Endodermal cell (in vitro differentiated cells): ENCODE results near the gene GDF9. TPM values are rescaled to one million over a fixed set of nuclear protein-coding genes. Genes with fewer than 3 reads are reported as not detected.

Experiments
- DNase-seq: peaks from one replicate; pipeline ENCODE4 v3.0.0-alpha.2; 2017
- H3K27ac ChIP-seq: 2 replicates; pipeline ENCODE4 v1.5.1; 2013; ENCODE audit warnings: mild to moderate bottlenecking, low read depth, low read length, moderate library complexity
- H3K27me3 ChIP-seq: 2 replicates; pipeline ENCODE4 v1.6.1; 2013; ENCODE audit warnings: mild to moderate bottlenecking, low read length, moderate library complexity; ENCODE audit not compliant: insufficient read depth, control insufficient read depth, poor library complexity, severe bottlenecking
- H3K36me3 ChIP-seq: 2 replicates; pipeline ENCODE4 v1.7.0; 2013; ENCODE audit warnings: mild to moderate bottlenecking, low read length, moderate library complexity; ENCODE audit not compliant: control insufficient read depth, insufficient read depth
- H3K4me1 ChIP-seq: one replicate; pipeline ENCODE4 v1.7.0; 2013; ENCODE audit warnings: low read length; ENCODE audit not compliant: control insufficient read depth, insufficient read depth
- H3K4me3 ChIP-seq: 2 replicates; pipeline ENCODE4 v1.5.1; 2013; ENCODE audit warnings: mild to moderate bottlenecking, low read length, moderate library complexity
- H3K9ac ChIP-seq: 2 replicates; pipeline ENCODE4 v1.6.1; 2013; ENCODE audit warnings: mild to moderate bottlenecking, low read length, moderate library complexity; ENCODE audit not compliant: poor library complexity, severe bottlenecking; ENCODE audit errors: extremely low read depth
- H3K9me3 ChIP-seq: 2 replicates; pipeline ENCODE4 v1.6.1; 2013; ENCODE audit warnings: mild to moderate bottlenecking, low read length, moderate library complexity; ENCODE audit not compliant: control insufficient read depth
- H3K27ac Mint-ChIP-seq: 2 replicates; pipeline ENCODE4 v1.8.0; 2020; ENCODE audit warnings: mixed read lengths
- H3K27me3 Mint-ChIP-seq: 2 replicates; pipeline ENCODE4 v1.8.0; 2021; ENCODE audit warnings: mild to moderate bottlenecking, mixed read lengths; ENCODE audit not compliant: insufficient read depth
- H3K36me3 Mint-ChIP-seq: 2 replicates; pipeline ENCODE4 v1.8.0; 2020; ENCODE audit warnings: low read depth, mixed read lengths
- H3K4me1 Mint-ChIP-seq: 2 replicates; pipeline ENCODE4 v1.8.0; 2020; ENCODE audit warnings: mixed read lengths
- H3K4me3 Mint-ChIP-seq: 2 replicates; pipeline ENCODE4 v1.8.0; 2020; ENCODE audit warnings: mild to moderate bottlenecking, moderate library complexity, mixed read lengths
- H3K9me3 Mint-ChIP-seq: 2 replicates; pipeline ENCODE4 v1.8.0; 2020; ENCODE audit warnings: mild to moderate bottlenecking, mixed read lengths
- WGBS, 2 experiments: methylation state at CpG; one replicate each; pipeline versions ENCODE4 v1.1.5 to v1.1.7; 2013; ENCODE audit warnings: missing lambda C conversion rate in 2 of 2, mixed read lengths in 1 of 2; ENCODE audit not compliant: insufficient coverage in 1 of 2, insufficient read length in 1 of 2; 5-methylcytosine and 5-hydroxymethylcytosine counted together
- total RNA-seq, 2 donors: library from RNA; stranded (reverse); fragmentation: NEBNext Ultra II Directional in 1 of 2; extraction: Animal tissue kit (Norgen Biotek cat#: 25700) in 1 of 2; gene quantifications; 2 replicates in 1 of 2; 3 replicates in 1 of 2; pipeline ENCODE4 v1.2.1, GENCODE V29; 2021
- TF ChIP-seq, protein P1 (sequence below): fragments of 200-600 bp; sonication (generic); conservative IDR thresholded peaks from 2 replicates; pipeline ENCODE4 v1.5.0; 2021; ENCODE audit warnings: antibody characterized with exemption, mild to moderate bottlenecking

The GDF9 gene
- total RNA-seq, 2 donors from 2014 or later = 0.26 to 0.33 TPM

DNA sequence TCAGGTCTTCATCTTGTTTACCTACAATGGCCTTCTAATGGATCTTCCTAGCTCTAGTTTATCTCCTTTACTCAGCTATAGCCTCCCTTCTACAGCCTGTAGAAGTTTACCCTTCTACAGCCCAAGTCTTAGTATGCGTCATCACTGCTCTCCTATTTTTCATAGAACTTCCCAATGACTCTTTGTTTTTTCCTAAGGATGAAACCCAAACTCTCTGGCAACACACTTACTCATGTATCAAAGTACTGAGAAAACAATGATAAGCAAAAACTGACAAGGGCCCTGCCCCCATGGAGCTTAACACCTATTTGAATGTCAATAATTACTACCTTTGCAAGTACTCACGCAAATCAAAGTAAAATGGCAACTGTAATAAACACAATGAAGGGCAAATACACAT is 40.9 kb upstream of the GDF9 start:
- no peak overlapping the region for H3K27ac ChIP-seq
- H3K4me1 Mint-ChIP-seq = peaks cover 9% of the 10 kb centered on the region
- TF ChIP-seq, protein P1, sequence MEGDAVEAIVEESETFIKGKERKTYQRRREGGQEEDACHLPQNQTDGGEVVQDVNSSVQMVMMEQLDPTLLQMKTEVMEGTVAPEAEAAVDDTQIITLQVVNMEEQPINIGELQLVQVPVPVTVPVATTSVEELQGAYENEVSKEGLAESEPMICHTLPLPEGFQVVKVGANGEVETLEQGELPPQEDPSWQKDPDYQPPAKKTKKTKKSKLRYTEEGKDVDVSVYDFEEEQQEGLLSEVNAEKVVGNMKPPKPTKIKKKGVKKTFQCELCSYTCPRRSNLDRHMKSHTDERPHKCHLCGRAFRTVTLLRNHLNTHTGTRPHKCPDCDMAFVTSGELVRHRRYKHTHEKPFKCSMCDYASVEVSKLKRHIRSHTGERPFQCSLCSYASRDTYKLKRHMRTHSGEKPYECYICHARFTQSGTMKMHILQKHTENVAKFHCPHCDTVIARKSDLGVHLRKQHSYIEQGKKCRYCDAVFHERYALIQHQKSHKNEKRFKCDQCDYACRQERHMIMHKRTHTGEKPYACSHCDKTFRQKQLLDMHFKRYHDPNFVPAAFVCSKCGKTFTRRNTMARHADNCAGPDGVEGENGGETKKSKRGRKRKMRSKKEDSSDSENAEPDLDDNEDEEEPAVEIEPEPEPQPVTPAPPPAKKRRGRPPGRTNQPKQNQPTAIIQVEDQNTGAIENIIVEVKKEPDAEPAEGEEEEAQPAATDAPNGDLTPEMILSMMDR = no peak
- H3K36me3 ChIP-seq = peaks cover 73% of the 10 kb centered on the region
- no peaks in the 10 kb centered on the region for H3K27me3 Mint-ChIP-seq
- H3K4me1 ChIP-seq = peaks cover 3% of the 10 kb centered on the region
- DNase-seq = no peak
- no peak overlapping the region for H3K27ac Mint-ChIP-seq
- peaks cover 36% of the 10 kb centered on the region for H3K36me3 Mint-ChIP-seq
- no peaks in the 10 kb centered on the region for H3K9me3 Mint-ChIP-seq
- no peak overlapping the region for H3K9ac ChIP-seq
- WGBS, 2 experiments = 86 to 100% methylated on average over 1 to 2 of the region's 2 CpGs
- no peaks in the 10 kb centered on the region for H3K9me3 ChIP-seq
- no peak overlapping the region for H3K4me3 ChIP-seq
- no peak overlapping the region for H3K4me3 Mint-ChIP-seq
- no peaks in the 10 kb centered on the region for H3K27me3 ChIP-seq

DNA sequence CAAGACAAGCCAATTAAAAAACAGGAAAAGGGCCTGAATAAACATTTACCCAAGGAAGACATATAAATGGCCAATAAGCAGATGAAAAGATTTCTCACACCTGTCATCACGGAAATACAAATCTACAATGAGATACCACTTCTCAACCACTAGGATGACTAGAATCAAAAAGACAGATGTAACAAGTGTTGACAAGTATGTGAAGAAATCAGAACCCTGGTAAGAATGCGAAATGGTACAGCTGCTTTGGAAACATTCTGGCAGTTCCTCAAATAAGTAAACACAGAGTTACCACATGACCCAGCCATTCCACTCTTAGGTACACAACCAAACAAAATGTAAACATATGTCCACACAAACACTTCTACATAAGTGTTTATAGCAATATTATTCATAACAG is 39.7 kb upstream of the GDF9 start:
- no peak overlapping the region for H3K27ac ChIP-seq
- peaks cover 3% of the 10 kb centered on the region for H3K4me1 ChIP-seq
- no peaks in the 10 kb centered on the region for H3K27me3 ChIP-seq
- no peak overlapping the region for H3K4me3 ChIP-seq
- no peak overlapping the region for H3K9ac ChIP-seq
- TF ChIP-seq, protein P1 = peak; percentile 52
- 85 to 94% methylated on average over 1 to 2 of the region's 2 CpGs for WGBS, 2 experiments
- peaks cover 68% of the 10 kb centered on the region for H3K36me3 ChIP-seq
- Mint-ChIP-seq H3K9me3 (no peaks in the 10 kb centered on the region), H3K36me3 (peaks cover 29% of the 10 kb centered on the region), H3K4me1 (peaks cover 9% of the 10 kb centered on the region), H3K4me3 (no peak overlapping the region), H3K27me3 (no peaks in the 10 kb centered on the region), H3K27ac (no peak overlapping the region)
- no peaks in the 10 kb centered on the region for H3K9me3 ChIP-seq
- no peak for DNase-seq

- TF ChIP-seq, protein P1 = peak; percentile 47
- H3K27me3 ChIP-seq = no peaks in the 10 kb centered on the region
- H3K27me3 Mint-ChIP-seq = no peaks in the 10 kb centered on the region
- H3K4me1 ChIP-seq = no peaks in the 10 kb centered on the region
- 98 to 100% methylated on average over 3 of the region's 3 CpGs for WGBS, 2 experiments
- H3K9me3 ChIP-seq = peaks cover 5% of the 10 kb centered on the region
- no peak for DNase-seq
- H3K36me3 Mint-ChIP-seq = peaks cover 55% of the 10 kb centered on the region
- no peak overlapping the region for H3K4me3 Mint-ChIP-seq
- no peaks in the 10 kb centered on the region for H3K4me1 Mint-ChIP-seq
- no peak overlapping the region for H3K9ac ChIP-seq
- no peak overlapping the region for H3K27ac Mint-ChIP-seq
- H3K4me3 ChIP-seq = no peak overlapping the region
- H3K9me3 Mint-ChIP-seq = no peaks in the 10 kb centered on the region
- peaks cover 82% of the 10 kb centered on the region for H3K36me3 ChIP-seq
- no peak overlapping the region for H3K27ac ChIP-seq
Observed at GRCh38 chr5:132901730-132902129, 35.5 kb upstream of the GDF9 start.
